GM18505 (cell line): ENCODE data around the gene HCRTR1.

Experiments
- ATAC-seq: cut with Tn5 transposase; IDR thresholded peaks from one replicate; pipeline ENCODE4 v1.9.1; 2021; ENCODE audit not compliant: unreplicated experiment
- POLR2A ChIP-seq: IDR thresholded peaks from 4 replicates; pipeline ENCODE4 v1.6.1; 2011; ENCODE audit warnings: borderline replicate concordance; ENCODE audit not compliant: insufficient read depth, insufficient read length; ENCODE audit errors: extremely low read depth

HCRTR1 gene

DNA sequence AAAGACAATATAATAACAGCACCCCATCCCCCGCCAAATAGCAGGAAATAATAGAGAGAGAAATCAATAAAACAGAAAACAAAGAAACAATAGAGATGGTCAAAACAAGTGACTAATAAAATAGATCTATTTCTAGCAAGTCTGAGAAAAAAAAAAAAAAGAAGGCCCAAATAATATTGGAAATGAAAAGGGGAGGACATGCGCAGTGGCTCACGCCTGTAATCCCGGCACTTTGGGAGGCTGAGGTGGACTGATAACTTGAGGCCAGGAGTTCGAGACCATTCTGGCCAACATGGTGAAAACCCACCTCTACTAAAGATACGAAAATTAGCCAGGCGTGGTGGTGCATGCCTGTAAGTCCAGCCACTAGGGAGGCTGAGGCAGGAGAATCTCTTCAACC lies 18.5 kb upstream of the HCRTR1 start:
- TF ChIP-seq POLR2A: no peak
- ATAC-seq: no peak

- no peak for TF ChIP-seq POLR2A
- no peak for ATAC-seq
Measured at GRCh38 chr1:31600641-31601040, 16.8 kb upstream of the HCRTR1 start.

GRCh38 chr1:31602081-31602480 lies 15.4 kb upstream of the HCRTR1 start:
- no peak for ATAC-seq
- no peak for TF ChIP-seq POLR2A

GRCh38 chr1:31605908-31606427 lies 11.5 kb upstream of the HCRTR1 start:
- ATAC-seq: peak; percentile 85
- TF ChIP-seq POLR2A: no peak

- no peak for TF ChIP-seq POLR2A
- ATAC-seq: no peak
Measured at GRCh38 chr1:31607360-31607759, 10.1 kb upstream of the HCRTR1 start.

GRCh38 chr1:31609514-31610118 lies 7.9 kb upstream of the HCRTR1 start:
- ATAC-seq: no peak
- TF ChIP-seq POLR2A: no peak

- no peak for TF ChIP-seq POLR2A
- ATAC-seq: no peak
Measured at GRCh38 chr1:31614414-31615005, 3.0 kb upstream of the HCRTR1 start.

DNA sequence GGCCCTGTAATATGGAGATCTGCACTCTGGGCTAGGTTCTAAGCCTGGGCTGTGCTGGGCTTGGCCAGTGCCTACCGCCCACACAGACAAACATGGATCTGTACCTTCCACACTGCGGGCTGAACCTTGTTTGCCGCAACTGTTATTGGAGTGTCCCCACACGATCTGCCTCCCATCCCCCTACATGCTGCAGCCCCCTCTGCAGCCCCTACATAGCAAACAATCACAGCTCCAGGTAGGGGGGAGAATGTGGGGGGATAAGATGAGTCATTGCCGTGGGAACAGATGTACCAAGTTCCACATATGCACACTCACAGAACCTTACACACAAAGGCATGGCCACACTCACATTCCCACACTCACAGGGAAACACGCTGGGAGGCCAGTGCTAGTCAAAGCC lies 2.1 kb upstream of the HCRTR1 start:
- ATAC-seq: no peak
- TF ChIP-seq POLR2A: no peak

GRCh38 chr1:31615939-31616338 lies 1.6 kb upstream of the HCRTR1 start:
- no peak for ATAC-seq
- TF ChIP-seq POLR2A: no peak

- no peak for ATAC-seq
- TF ChIP-seq POLR2A: no peak
Measured at GRCh38 chr1:31617916-31618746, 642 bp downstream of the HCRTR1 start.

DNA sequence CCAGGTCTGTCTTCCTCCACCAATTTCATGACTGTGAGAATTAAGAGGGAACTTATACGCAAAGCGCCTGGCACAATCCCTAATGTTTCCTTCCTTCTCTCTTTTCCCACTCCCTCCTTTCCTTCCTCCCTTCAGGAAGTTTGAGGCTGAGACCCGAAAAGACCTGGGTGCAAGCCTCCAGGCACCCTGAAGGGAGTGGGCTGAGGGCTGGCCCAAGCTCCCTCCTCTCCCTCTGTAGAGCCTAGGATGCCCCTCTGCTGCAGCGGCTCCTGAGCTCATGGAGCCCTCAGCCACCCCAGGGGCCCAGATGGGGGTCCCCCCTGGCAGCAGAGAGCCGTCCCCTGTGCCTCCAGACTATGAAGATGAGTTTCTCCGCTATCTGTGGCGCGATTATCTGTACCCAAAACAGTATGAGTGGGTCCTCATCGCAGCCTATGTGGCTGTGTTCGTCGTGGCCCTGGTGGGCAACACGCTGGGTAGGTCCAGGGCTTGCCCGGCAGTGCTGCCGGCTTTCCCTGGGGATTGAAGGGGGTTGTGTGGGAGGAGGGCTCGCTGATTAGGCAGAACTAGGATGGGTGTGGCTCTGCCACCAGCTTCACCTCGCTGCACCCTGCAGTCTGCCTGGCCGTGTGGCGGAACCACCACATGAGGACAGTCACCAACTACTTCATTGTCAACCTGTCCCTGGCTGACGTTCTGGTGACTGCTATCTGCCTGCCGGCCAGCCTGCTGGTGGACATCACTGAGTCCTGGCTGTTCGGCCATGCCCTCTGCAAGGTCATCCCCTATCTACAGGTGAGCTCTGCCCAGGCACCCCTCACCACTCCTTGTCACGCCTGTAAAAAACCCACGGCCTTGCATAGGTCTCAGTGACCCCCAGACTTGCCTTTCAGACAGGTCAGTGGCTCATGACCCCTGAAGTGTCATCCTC lies 1.7 kb downstream of the HCRTR1 start:
- TF ChIP-seq POLR2A: no peak
- no peak for ATAC-seq

- no peak for ATAC-seq
- TF ChIP-seq POLR2A: no peak
Measured at GRCh38 chr1:31620631-31621497, 3.4 kb downstream of the HCRTR1 start.
